Sciatic nerve (tissue), 2 donors: ENCODE data around the gene SERGEF. TPM values are rescaled to one million over a fixed set of nuclear protein-coding genes. Genes with fewer than 3 reads are reported as not detected.

Experiments used
- ATAC-seq: fragments of 200-7000 bp; cut with Tn5 transposase; one replicate; pipeline ENCODE4 v1.9.1; 2020; ENCODE audit warnings: mild to moderate bottlenecking, moderate library complexity
- DNase-seq: peaks from one replicate; pipeline ENCODE4 v3.0.0-alpha.2; 2020; ENCODE audit warnings: low spot score
- intact Hi-C: fragments of 100-400 bp; cut with DNase I; formaldehyde crosslinking; loops from one replicate; pipeline ENCODE4 v1.14.2; 2022
- total RNA-seq: library from RNA; stranded (reverse); fragmentation: NEBNext Ultra II Directional; extraction: Animal tissue kit (Norgen Biotek cat#: 25700); gene quantifications from one replicate; pipeline ENCODE4 v1.2.1, GENCODE V29; 2021
- donor health status: DM: no; HTN: no; CAD: no.
- donor health status: DM: no; HTN: no; CAD: no.

The SERGEF gene
- total RNA-seq, 1 donor from 2014 or later, result 44.1 TPM

DNA sequence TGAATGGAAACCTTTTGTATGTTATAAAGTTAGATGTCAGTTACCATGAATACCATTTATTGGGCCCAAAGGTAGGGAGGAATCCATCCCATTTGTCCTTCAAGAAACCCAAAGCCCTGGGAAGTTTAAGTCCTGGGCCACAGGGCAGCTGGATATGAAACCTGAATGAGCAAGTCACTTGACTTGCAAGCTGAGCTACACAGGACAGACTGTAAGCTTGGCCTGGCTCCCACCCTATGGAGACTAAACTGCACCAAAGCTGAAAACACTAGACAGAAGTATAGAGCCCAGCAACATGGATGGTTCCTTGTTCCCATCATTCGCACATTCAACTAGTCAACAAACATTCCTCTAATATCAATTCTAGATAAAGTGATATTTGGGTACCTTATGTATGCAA is 207.0 kb downstream of the SERGEF start:
- DNase-seq, result no peak
- no peak for ATAC-seq
- intact Hi-C loops, result no loop called here

DNA sequence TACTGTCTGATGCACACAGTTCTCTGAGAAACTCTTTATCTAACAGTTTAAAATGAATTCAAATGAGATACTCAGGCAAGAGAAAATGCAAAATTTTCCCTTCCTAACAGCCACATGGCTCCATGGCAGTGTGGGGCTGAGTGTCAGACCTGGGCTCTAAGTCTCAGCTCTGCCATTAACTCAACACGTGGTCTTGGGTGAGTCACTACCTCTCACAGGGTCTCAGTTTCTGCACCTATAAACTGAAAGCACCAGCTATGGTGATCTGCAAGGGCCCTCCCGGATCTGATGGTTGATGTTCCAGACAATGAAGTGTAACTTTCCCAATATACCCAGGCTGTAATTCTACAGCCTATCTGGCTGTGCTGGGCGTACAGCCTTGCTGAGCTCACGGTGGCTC is 207.8 kb downstream of the SERGEF start:
- DNase-seq (no peak), ATAC-seq (no peak)
- intact Hi-C loops, result no loop called here

DNA sequence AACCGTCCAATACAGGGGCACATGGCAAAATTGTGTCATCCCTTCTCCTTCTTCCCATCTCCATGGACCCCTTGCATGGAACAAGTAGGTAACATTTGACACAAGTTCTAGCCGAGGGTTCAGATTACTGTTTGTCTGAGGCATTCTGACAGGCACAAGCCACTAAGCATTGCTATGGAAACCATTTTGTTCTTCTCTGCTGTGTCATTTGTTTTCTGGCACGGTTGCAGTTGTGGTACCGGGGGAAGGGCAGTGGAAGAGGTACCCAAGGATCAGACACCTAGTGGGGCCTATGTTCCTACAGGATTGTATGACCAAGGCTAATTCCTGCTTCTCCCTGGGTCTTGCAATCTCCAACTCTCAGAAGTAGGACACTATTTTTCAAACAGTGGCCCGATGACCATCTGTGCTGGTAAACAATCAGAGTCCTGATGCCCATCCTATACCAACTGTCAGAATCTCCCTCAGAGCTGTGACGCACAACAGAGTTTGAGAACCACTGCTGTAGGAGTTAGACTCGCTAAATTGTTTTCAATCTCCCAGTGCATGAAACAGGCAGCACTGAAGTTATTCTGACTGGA is 209.0 kb downstream of the SERGEF start:
- DNase-seq (no peak), ATAC-seq (no peak)
- intact Hi-C loops, result no loop called here

DNA sequence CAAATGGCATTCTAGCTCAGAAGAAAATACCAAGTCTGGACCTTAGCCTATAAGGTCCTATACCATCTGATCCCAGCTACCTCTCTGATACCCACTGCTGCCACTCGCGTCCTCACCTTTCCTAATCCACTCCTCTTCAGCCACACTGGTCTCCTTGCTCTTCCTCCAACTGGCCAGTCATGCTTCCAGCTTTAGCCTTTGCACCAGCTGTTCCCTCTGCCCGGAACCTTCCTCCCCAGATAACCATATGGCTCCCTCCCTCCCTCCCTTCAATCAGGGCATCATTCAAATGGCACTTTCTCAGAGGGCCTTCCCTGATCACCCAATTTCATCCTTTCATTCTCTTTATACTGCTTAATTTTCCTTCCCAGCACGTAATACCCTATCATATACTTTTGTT is 210.4 kb downstream of the SERGEF start:
- intact Hi-C loops, result no loop called here
- DNase-seq, result no peak

DNA sequence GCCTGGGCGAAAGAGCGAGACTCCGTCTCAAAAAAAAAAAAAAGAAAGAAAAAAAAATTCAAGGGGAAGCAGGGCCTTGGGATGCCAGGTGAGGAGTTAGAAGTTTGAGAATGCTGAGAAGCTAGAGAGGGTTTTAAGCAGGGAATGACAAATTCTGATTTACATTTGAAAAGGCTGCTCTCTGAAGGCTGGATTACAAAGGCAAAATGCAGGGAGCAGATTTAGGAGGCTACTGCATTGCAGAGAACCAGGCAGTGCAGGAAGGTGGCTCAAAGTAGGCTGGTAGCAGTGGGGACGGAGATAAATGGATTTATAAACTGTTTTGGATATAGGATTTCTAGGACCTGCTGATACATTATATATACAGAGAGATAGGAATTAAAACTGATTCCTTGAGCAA is 211.7 kb downstream of the SERGEF start:
- intact Hi-C loops, result no loop called here
- ATAC-seq, result no peak

More for the DNA sequence above, 210.4 kb downstream of the SERGEF start:
- ATAC-seq, result no peak

DNA sequence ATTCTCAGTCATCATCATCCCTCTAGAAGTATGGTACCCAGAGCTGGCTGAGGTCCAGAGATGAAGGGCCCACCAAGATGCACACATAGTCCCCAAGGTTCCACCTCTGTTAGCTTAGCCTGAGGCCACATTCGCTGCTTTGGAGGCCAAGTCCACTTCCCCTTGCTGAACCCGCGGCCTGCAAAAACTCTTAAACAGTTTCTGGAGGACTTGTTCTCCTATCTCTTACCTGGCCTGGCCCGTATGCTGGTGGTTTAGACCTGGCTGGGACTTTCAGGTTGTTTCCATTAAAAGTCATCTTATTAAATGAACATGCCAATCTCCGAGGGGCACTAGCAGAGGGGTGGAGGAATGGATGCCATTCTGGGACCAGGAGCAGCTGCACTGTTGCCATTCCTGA is 213.7 kb downstream of the SERGEF start:
- intact Hi-C loops, result no loop called here

More for the DNA sequence above, 211.7 kb downstream of the SERGEF start:
- DNase-seq, result no peak

DNA sequence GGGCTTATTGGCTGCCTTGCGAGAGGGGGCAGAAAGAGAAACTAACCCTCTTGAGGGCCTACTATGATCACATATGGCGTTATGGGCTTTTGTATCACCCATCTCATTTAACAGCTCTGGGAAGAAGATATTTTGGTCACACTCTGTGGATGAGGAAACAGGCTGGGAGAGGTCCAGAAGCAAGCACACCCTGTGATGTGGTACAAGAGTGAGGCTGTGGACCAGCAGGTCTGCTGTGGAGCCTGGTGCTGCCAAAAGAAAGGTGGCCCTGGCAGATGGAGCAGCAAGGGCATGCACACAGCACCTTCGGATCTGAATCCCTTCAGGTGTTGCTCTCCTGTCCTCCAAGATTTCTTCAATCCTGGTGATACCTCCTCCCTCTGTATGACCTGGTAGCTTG is 214.1 kb downstream of the SERGEF start:
- intact Hi-C loops, result no loop called here
- no peak for ATAC-seq
- DNase-seq, result no peak

More for the DNA sequence above, 213.7 kb downstream of the SERGEF start:
- no peak for ATAC-seq
- DNase-seq, result no peak

DNA sequence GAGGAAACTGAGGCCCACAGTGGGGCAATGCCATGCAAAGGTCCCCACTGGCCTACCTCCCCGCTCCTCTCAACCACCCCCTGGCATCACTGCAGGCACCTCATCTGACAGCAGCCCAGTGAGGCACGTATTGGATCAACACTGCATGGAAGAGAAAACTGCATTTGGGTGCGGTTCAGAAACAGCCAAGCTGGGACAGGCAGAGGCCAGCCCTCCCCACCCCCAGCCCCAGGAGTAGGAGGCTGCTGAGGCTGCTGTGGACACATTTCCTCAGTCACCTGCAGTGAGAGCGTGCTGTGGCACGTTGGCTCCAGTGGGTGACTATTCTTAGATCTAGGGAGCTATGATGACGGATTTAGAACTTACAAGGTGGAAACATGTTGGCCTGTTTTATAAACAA is 214.6 kb downstream of the SERGEF start:
- DNase-seq, result no peak
- no peak for ATAC-seq
- intact Hi-C loops, result no loop called here

DNA sequence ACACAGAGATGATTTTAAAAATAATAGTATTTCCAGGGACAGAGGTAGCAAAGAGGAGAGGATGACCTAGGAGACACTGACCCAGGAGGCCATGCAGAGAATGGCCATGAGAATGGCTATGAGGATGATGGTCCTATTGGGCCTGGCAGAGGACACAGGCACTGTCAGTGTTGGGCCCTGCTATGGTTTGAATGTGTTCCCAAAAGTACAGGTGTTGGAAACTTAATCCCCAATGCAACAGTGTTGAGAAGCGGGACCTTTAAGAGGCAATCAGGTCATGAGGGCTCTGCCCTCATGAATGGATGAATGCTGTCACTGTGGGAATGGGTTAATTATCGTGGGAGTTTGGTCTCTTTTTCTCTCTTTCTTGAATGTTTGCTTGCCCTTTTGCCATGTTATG is 216.7 kb downstream of the SERGEF start:
- intact Hi-C loops, result no loop called here
- ATAC-seq (no peak), DNase-seq (no peak)

DNA sequence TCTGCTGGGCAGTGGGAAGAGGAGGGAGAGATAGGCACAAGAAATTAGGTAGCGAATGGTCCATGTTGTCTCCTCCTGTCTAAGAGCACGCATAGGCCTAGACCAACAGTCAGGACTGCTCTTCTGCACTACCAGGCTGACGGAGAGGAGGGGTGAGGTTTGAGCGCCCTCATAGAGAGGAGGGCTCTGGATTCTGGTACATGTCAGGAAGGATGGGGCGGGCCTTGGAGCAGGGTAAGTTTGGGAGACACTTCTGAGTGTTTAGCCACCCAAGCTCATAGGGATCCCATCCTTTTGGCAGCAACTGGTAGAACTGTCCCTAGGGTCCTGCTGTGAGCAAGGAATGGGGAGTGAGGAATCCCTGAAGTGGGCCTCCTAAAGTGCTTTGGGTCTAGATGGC is 217.9 kb downstream of the SERGEF start:
- intact Hi-C loops, result no loop called here
- ATAC-seq, result no peak
- no peak for DNase-seq

DNA sequence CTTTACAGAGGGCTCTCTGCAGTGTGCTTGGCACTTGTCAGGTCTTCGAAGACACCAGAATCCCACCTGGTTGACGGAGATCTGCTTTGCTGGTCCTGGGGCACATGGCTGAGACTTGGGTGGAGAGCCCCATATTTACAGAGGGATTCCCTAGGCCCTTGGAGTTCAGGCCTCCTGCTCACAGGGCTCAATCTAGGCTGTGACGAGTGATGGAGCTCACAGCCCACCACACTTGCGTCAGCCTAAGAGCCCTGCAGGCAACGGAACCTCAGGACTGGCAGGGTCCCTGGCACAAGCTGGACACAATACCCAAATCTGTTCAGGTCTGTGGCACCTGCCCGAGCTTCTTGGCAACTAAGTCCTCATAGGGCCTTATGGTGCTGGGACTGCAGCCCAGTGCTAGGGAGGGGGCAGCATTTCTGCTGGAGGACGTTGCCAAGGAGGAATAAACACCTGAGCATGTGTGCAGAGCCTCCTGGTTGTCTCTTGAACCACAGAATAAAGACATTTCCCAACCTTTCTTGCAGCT is 219.1 kb downstream of the SERGEF start:
- no peak for DNase-seq
- no peak for ATAC-seq
- intact Hi-C loops, result no loop called here

DNA sequence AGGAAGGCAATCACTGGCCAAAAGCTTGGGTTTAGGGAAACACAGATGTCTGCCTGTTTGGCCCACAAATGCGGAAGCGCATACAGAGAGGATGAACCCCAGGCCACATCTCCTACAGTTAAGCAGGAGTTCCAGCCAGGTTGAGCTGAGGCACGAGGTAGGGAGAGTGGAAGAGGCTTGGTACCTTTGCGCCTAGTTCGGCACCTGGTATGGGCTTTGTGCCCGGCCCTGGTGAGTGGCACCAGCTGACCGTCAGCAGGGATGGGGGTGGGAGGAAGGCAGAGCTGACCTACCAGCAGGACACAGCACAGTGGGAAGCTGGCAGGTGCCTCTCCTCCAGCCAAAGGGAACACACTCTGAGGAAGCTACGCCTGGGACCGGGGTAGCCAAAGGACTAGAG is 220.7 kb downstream of the SERGEF start:
- intact Hi-C loops, result no loop called here
- DNase-seq (no peak), ATAC-seq (no peak)

DNA sequence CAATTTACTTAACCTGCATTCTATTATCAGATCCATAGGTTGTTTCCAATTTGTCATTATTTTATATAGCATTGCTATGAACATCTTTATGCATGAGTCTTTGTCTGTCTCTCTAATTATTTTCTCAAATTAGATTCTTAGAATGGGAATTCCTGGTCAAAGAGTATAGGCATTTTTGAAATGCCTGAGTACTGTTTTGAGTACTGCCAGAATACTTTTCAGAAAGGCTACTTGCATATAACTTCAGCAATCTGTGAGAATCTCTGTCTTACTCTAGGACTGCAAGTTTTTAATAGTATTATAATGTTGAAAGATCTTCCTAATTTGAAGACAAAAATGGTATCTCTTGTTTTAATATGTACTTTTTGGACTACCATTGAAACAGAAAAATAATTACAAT is 221.7 kb downstream of the SERGEF start:
- DNase-seq (no peak), ATAC-seq (no peak)
- intact Hi-C loops, result no loop called here

DNA sequence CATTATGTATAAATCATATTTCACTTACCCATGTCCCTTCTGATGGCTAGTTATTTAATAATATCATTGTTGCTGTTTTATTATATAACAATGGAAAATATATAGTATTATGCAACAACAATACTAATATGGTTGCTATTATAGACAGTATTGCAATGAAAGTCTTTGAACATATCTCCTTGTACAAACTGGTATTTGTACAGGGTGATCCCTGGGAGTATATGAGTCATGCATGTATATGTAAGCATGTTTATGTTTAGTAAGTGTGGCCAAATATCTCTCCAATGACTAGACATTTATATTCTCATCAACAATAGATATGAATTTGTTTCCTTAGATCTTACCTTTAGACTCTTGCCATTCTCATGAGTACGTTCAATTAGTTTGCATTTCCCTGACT is 222.4 kb downstream of the SERGEF start:
- DNase-seq (no peak), ATAC-seq (no peak)
- intact Hi-C loops, result no loop called here

DNA sequence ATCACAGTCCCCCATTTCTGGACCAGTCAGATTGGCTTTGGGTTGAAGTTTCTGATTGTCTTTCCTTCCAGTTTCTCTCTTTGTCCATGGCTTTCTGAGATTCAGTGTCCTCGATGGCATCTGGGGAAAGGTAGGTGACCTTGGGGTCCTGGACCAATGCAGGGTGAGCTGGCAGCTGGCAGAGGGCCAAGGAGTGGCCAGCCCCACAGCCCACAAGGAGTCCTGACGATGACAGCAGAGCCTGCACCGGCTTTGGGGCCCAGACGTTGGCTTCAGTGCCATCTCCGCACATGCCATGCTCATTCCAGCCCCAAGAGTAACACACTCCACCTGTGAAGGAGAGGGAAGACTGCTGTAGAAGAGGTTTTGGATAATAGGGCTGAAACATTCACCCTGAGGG is 224.8 kb downstream of the SERGEF start:
- DNase-seq (no peak), ATAC-seq (no peak)
- intact Hi-C loops, result no loop called here

DNA sequence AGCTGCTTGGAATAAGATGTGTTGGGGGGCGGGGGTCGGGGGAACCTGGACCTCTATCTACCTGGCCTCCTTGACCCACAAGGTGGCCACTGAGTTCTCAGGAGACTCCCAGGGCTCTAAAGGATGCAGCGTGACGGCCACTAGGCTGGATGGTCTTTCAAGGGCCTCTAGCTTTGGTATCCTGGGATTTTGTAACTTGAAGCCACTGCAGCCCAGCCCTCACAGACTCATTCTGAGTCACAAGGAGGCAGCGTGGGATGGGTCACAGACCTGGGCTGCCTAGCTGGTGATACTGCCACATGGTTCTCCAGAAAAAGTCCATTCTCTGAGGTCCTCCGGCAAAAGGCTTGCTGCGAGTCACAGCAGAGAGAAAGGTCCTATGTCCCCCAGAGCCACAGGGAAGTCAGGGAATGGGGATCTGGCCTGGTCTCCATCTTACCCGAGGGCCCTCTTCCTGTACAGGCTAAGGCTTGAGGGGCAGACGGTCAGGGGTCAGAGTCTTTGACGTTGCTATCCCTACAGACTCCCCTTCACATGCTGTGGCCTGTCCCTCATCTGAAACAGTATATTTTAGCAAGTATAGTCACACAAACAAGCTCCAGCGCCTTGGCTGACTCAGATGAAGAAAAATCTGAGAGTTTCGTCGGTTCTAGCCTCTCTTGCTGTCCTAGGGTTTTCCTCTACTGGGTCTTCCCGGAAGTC is 225.9 kb downstream of the SERGEF start:
- ATAC-seq, result no peak
- intact Hi-C loops, result no loop called here
- DNase-seq, result no peak

DNA sequence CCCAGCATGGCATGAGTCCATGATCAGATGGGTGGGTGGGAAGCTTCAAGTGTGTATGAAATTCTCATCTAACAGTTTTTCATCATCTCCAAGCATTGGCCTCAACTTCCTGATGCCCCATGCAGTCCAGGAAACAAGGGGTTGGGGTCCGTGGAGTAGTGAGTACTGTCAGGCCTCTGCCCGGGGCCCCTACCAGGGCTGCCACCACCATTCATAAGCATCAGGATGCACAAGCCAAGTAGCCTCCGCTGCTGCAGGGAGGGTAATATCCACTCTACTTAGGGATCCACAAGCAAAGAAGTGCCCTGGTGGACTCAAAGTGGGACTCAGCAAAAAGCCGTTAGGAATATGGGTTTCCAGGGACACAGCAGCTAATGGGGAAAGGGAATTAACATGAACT is 229.0 kb downstream of the SERGEF start:
- ATAC-seq (no peak), DNase-seq (no peak)
- intact Hi-C loops, result no loop called here

DNA sequence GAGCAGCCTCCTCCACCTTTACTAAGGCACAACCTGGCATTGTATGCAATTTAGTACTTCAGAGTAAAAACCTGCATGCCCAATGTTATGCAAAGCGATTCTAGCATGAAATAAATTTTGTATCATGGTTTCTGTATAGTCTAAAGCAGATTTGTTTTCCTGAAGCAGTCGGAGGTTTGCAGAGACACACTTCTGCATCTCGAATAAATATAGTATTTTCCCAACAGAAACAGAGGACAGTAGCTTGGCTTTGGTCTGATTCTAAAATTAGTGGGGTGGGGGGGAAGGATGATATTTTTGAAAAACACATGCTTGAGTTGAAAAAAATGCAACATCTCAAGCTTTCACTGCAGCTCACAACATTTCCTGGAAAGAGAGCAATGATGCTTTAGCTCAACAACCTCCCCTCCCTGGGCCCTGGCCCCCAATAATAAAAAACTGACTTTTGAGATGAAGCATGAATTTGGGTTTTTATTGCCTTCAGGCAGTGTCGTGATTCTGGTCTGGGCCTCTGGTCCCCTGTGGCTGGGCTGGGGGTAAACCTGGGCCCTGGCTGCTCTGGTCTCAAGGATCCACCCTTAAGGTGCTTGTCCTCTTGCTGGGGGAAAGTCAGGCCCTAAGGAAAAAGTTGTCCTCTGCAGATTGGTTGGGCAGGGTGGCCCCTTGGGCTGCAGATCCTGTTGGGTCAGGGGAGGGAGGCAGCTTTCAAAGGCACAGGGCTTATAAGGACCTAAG is 230.1 kb downstream of the SERGEF start:
- ATAC-seq, result no peak
- intact Hi-C loops, result no loop called here
- DNase-seq, result no peak

DNA sequence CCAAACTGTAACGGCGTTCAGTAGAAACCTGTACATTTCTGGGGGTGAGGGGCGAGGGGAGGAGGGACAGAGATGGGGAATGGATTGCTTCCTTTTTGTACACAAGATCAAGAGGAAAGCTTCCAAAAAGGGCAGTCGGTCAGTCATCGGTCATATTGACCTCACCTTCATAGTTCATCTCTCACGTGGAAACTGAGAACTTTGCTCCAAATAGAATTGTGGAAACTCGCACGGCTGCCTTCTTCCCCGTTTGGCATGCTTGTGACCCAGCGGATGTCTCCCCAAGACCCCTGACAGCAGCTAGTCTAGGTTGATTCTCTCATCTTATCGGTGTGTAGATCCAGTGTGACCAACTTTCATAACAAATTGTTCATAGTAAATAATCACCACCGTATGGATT is 230.7 kb downstream of the SERGEF start:
- intact Hi-C loops, result no loop called here
- ATAC-seq (no peak), DNase-seq (no peak)

DNA sequence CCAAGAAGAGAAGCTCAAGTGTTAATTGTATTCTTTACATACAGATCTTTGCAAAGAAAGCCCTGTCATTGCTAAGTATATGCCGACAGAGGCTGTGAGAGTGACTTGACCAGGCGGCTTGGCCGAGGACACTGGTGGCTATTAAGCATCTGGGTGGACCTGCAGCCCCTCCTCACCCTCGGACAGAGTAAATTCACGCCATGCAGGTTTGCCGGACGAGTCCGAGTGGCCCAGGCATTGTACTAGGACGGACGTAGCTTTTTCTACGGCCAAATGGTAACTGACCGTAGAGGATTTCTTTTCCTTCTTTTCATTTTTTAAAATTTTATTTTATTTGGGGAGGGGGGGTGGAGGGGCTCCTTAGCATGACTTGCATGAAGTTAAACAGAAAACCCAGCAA is 231.2 kb downstream of the SERGEF start:
- DNase-seq (peak; percentile 9), ATAC-seq (no peak)
- intact Hi-C loops, result no loop called here
